T-helper 17 cell (primary cell): ENCODE data around the gene PCSK4. TPM values are rescaled to one million over a fixed set of nuclear protein-coding genes. Genes with fewer than 3 reads are reported as not detected.
"Not testable (repeated sequence)": the region's sequence is repeated elsewhere in the genome, so short reads cannot be mapped to it uniquely, and the experiment has no call there.

Experiments used
- ATAC-seq: fragments of 150-1000 bp; cut with Tn5 transposase; 2 replicates; pipeline ENCODE4 v1.10.0; 2021; ENCODE audit warnings: mild to moderate bottlenecking, moderate library complexity
- DNase-seq, 3 donors: peaks; one replicate each; pipeline versions ENCODE4 v3.0.0 to v3.0.0-alpha.2; 2020 to 2021
- H3K9me3 ChIP-seq: one replicate; pipeline ENCODE4 v1.7.0; 2013; ENCODE audit warnings: low read length, mild to moderate bottlenecking; ENCODE audit not compliant: control insufficient read depth, poor library complexity, severe bottlenecking
- H3K27ac Mint-ChIP-seq: one replicate; pipeline ENCODE4 v1.8.0; 2022; ENCODE audit warnings: mild to moderate bottlenecking, moderate library complexity, mixed read lengths
- H3K27me3 Mint-ChIP-seq: one replicate; pipeline ENCODE4 v1.8.0; 2022; ENCODE audit warnings: mixed read lengths
- H3K36me3 Mint-ChIP-seq: one replicate; pipeline ENCODE4 v1.8.0; 2022; ENCODE audit warnings: low read depth, mixed read lengths
- H3K4me1 Mint-ChIP-seq: one replicate; pipeline ENCODE4 v1.8.0; 2022; ENCODE audit warnings: mild to moderate bottlenecking, mixed read lengths
- H3K4me3 Mint-ChIP-seq: one replicate; pipeline ENCODE4 v1.8.0; 2022; ENCODE audit warnings: mild to moderate bottlenecking, moderate library complexity, mixed read lengths
- total RNA-seq, 4 donors: library from RNA in 2 of 4; stranded (reverse) in 2 of 4; gene quantifications; one replicate each; pipeline ENCODE4 v1.2.3 and lab custom pipeline; 2022 to 2026

The PCSK4 gene
- total RNA-seq, result 1 to 10 TPM; 3.3 to 4.5 TPM
- total RNA-seq (lab: John Stamatoyannopoulos, UW), result 1.7 to 2.1 reads per million in 2 donors

DNA sequence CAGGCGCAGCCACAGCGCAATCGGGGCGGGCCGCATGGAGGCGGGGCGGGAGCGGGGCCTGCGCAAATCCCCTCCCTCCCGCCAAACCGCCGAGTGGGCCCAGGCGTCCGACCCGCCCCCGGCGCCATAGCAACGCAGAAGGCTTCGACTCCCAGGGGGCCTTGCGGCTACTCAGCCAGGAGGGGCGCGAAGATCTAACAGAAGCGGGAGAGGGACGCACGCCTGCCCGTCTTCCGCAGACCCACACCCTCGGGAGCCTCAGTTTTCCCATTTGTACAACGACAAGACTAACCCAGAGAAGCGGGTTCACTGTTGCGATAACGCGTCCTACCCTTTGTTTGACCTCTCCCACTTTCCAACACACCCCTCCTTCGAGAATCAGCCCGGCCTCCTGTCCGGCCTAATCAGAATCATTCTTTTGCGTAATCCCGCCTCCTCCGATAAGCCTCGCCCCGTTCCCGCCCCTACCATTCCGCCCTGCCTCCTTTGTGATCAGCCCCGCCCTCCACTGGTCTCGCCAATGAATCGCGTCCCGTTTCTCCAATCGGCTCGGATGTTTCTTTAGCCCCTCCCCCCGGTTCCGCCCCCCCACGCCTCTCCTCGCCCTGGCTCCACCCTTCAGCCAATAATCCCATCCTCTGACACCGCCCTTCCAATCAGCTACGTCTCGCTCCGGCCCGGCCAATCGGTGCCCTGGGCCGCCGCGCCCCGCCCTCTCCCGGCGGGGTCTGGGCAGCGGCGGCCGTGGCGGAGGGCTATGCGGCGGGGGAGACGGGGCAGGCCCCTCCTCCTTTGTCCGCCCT is at the start of gene PCSK4:
Gene PCSK4 (minus strand): TSS at position 40 of the 803 bp plus-strand sequence. CDS start 4 bp downstream, at position 36.
- ATAC-seq, result peak; percentile 88
- peak within 1 kb of the TSS; percentile 67 for H3K27ac Mint-ChIP-seq
- DNase-seq, result peak; percentile 89 to 98 (median 92)
- no peaks in the 10 kb centered on the region for H3K36me3 Mint-ChIP-seq
- H3K9me3 ChIP-seq, result no peaks in the 10 kb centered on the region
- no peaks in the 10 kb centered on the region for H3K27me3 Mint-ChIP-seq
- peak within 1 kb of the TSS; percentile 93 for H3K4me3 Mint-ChIP-seq
- H3K4me1 Mint-ChIP-seq, result peaks cover 11% of the 10 kb centered on the region

DNA sequence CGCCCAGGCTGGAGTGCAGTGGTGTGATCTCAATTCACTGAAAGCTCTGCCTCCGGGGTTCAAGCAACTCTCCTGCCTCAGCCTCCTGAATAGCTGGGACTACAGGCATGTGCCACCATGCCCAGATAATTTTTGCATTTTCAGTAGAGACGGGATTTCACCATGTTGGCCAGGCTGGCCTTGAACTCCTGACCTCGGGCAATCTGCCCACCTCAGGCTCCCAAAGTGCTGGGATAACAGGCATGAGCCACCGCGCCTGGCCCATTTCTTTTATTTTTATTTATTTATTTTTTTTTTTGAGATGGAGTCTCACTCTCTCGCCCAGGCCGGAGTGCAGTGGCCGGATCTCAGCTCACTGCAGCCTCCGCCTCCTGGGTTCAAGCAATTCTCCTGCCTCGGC is 49.6 kb upstream of the PCSK4 start:
- not testable (repeated sequence) for DNase-seq, H3K4me3 Mint-ChIP-seq, H3K9me3 ChIP-seq, H3K36me3 Mint-ChIP-seq, H3K4me1 Mint-ChIP-seq, ATAC-seq, H3K27ac Mint-ChIP-seq
- H3K27me3 Mint-ChIP-seq, result peaks cover 30% of the 10 kb centered on the region

DNA sequence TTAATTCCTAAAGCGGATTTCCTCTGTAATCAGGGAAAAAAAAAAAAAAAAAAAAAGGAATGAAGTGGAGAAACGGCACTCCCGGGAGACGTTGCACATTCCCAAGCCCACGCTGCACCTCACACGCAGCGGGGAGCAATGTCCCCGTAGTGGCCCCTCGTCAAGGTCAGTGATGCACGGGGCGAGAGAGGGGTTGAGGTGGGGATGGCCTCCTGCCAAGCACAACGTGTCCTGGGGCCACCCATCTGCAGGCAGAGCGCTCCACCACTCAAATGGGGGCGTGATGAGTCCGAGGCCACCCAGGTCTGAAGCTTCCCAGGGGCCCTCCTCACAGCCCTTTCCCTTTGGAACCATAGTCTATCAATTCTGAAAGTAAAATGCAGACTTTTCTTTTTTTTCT is 48.8 kb upstream of the PCSK4 start:
- Mint-ChIP-seq H3K36me3 (no peaks in the 10 kb centered on the region), H3K27me3 (peaks cover 30% of the 10 kb centered on the region), H3K4me1 (no peaks in the 10 kb centered on the region), H3K4me3 (no peak overlapping the region), H3K27ac (no peak overlapping the region)
- ATAC-seq (no peak), DNase-seq (no peak)
- H3K9me3 ChIP-seq, result no peaks in the 10 kb centered on the region

DNA sequence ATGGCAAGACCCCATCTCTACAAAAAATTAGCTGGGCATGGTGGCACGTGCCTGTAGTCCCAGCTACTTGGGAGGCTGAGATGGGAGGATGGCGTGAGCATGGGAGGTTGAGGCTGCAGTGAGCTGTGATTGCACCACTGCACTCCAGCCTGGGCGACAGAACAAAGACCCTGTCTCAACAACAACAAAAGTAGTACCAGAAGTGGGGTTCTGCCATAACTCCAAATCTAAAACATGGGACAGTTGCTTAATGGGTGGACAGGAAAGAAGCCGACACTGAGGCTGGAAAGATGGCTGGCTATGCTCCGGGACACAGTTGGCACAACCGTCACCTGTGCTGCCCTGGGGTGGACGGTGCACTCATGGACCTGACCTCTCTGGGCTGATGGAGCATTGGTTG is 45.5 kb upstream of the PCSK4 start:
- peaks cover 21% of the 10 kb centered on the region for H3K27me3 Mint-ChIP-seq
- ATAC-seq, H3K4me3 Mint-ChIP-seq, H3K4me1 Mint-ChIP-seq, H3K9me3 ChIP-seq, H3K27ac Mint-ChIP-seq, DNase-seq, H3K36me3 Mint-ChIP-seq: not testable (repeated sequence)

DNA sequence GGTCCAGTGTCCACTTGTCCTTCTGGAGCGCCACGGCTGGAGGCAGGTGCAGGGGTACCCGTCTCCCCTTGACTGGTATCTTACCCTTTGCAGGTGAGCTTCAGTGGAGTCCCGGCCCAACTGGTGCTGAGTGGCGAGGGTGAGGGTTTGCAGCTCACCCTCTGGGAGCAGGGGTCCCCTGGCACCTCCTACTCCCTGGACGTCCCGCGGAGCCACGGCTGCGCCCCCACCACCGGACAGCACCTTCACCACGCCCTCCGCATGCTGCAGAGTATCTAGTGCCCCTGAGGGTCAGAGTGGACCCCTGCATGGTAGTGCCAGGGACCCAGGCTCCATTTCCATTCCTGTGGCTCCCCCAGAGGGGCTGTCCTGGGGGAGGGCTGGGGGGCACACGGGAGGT is 44.8 kb upstream of the PCSK4 start:
- no peaks in the 10 kb centered on the region for H3K36me3 Mint-ChIP-seq
- no peak for DNase-seq
- no peak overlapping the region for H3K4me3 Mint-ChIP-seq
- H3K9me3 ChIP-seq, result no peaks in the 10 kb centered on the region
- H3K27ac Mint-ChIP-seq, result no peak overlapping the region
- H3K27me3 Mint-ChIP-seq, result peaks cover 17% of the 10 kb centered on the region
- ATAC-seq, result no peak
- no peaks in the 10 kb centered on the region for H3K4me1 Mint-ChIP-seq

DNA sequence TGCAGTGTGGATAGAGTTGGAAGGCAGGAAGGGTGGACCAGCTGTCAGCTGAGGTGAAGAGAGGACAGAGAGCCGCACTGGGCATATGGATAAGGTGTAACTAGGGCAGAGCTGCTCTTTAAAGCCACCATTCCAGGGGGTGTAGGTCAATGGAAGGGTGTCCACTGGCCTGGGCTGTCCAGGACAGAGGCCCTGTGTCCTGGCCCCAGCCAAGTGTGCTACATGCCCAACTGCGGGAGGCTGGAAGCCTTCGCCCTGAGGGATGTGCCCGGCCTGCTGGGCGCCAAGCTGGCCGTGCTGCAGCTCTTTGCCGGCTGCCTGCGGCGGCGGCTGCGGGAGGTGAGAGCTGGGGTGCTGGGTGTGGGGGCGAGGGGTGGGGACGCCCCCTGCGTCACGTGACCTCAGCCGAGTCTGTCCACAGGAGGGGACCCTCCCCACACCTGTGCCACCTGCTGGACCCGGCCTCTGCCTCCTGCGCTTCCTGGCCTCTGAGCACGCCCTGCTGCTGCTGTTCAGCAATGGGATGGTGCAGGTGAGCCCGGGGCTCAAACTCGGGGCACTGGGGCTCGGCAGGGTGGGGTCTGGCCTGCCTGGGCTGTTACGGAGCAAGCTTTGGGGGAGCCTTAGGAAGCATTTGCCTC is 43.5 kb upstream of the PCSK4 start:
- ATAC-seq (no peak), DNase-seq (no peak)
- Mint-ChIP-seq H3K4me1 (no peaks in the 10 kb centered on the region), H3K27me3 (peaks cover 20% of the 10 kb centered on the region), H3K27ac (no peak overlapping the region), H3K4me3 (no peak overlapping the region), H3K36me3 (no peaks in the 10 kb centered on the region)
- H3K9me3 ChIP-seq, result no peaks in the 10 kb centered on the region

DNA sequence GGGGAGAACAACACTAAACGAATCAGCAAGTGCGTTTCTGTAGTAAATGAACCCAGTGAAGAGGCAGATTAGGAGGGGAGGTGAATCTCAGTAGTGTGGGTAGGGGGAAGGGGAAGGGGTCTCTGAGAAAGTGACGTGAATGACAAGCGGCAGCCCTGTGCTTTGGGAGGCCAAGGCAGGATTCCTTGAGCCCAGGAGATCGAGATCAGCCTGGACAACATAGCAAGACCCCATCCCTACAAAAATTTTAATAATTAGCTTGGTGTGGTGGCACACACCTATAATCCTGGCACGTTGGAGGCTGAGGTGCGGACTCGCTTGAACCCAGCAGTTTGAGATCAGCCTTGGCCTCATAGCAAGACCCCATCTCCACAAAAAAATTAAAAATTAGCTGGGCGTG is 41.9 kb upstream of the PCSK4 start:
- no peak for DNase-seq
- Mint-ChIP-seq H3K4me3 (no peak overlapping the region), H3K27me3 (peaks cover 26% of the 10 kb centered on the region), H3K4me1 (no peaks in the 10 kb centered on the region), H3K27ac (no peak overlapping the region), H3K36me3 (no peaks in the 10 kb centered on the region)
- H3K9me3 ChIP-seq, result no peaks in the 10 kb centered on the region
- ATAC-seq, result no peak

DNA sequence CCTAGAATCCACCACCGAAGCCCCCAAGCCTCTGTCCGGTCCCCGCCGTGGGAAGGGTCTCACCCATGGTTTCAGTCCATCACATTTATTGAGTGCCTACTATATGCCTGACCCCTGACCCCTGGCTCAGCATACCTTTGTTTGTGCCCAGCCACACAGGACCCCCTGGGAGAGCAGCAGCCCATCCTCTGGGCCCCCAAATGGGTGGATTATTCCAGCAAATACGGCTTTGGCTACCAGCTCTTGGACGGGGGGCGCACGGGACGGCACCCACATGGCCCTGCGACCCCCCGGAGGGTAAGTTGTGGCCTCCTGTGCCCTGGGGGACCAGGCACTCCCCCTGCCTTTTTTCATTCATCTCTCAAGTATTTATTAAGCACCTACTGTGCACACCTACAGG is 41.4 kb upstream of the PCSK4 start:
- Mint-ChIP-seq H3K27me3 (peaks cover 29% of the 10 kb centered on the region), H3K4me1 (no peaks in the 10 kb centered on the region), H3K36me3 (no peaks in the 10 kb centered on the region), H3K4me3 (no peak overlapping the region), H3K27ac (no peak overlapping the region)
- no peak for DNase-seq
- ATAC-seq, result no peak
- no peaks in the 10 kb centered on the region for H3K9me3 ChIP-seq

DNA sequence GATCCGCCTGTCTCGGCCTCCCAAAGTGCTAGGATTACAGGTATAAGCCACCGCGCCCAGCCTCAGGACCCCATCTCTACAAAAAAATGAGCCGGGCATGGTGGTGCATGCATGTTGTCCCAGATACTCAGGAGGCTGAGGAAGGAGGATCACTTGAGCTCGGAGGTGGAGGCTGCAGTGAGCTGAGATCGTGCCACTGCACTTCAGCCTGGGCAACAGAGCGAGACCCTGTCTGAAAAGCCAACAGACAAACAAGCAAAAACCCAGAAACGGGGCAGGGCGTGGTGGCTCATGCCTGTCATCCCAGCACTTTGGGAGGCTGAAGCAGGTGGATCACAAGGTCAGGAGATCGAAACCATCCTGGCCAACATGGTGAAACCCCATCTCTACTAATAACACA is 40.7 kb upstream of the PCSK4 start:
- not testable (repeated sequence) for H3K27ac Mint-ChIP-seq, H3K4me3 Mint-ChIP-seq, H3K4me1 Mint-ChIP-seq, H3K36me3 Mint-ChIP-seq, ATAC-seq, DNase-seq, H3K9me3 ChIP-seq
- peaks cover 36% of the 10 kb centered on the region for H3K27me3 Mint-ChIP-seq

DNA sequence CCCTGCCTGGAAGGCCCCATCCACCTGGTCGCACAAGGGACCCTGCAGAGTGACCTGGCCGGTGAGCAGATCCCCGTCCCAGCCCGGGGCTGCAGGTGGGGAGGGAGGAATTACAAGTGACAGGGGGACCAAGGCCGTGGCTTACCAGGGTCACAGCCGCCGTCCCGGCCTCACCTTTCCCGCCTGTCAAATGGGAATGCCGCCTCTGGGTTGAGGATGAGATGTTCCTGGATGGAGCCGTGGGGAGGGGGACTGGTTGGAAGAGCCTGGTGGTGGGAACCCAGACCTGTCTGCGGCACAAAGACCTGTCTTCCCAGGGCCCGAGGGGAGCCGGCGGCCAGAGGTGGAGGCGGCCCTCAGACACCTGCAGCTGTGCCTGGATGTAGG is 39.3 kb upstream of the PCSK4 start:
- DNase-seq, result no peak
- Mint-ChIP-seq H3K36me3 (peaks cover 7% of the 10 kb centered on the region), H3K27ac (no peak overlapping the region), H3K4me3 (no peak overlapping the region), H3K4me1 (peaks cover 7% of the 10 kb centered on the region), H3K27me3 (peaks cover 39% of the 10 kb centered on the region)
- no peak for ATAC-seq
- no peaks in the 10 kb centered on the region for H3K9me3 ChIP-seq

DNA sequence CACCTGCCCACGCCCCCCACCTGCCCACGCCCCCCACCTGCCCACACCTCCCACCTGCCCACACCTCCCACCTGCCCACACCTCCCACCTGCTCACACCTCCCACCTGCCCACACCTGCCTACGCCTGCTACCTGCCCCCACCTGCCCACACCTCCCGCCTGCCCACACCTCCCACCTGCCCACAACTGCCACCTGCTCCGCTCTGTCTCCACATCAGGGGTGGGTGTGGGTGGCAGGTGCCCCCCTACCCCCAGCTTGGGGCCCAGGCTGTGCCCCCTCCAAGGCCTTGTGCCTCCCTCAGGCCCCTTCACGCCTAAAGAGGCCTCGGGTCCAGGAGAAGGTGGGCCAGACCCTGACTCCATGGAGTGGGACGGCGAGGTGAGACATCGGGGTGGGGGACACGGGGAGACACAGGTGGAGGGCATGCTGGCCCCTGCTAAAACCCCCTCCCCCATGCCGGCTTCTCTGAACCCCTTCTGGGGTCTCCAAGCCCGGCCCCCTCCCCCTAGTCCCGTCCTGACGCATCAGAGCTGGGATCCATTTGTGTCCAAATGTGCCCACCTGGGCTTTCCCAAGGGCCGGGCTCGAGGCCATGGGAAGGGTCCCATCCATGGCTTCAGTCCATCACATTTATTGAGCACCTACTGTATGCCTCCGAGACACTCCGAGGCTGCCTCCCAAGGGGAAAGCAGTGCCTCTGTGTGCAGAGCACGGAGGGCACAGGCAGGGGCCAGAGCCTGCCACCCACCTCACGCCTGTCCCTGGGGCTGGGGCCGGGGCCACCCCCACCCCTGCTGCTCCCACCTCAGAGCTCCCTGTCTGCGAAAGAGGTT is 38.7 kb upstream of the PCSK4 start:
- Mint-ChIP-seq H3K4me3 (no peak overlapping the region), H3K27ac (no peak overlapping the region), H3K4me1 (peaks cover 9% of the 10 kb centered on the region), H3K27me3 (peaks cover 41% of the 10 kb centered on the region), H3K36me3 (peaks cover 8% of the 10 kb centered on the region)
- no peaks in the 10 kb centered on the region for H3K9me3 ChIP-seq
- no peak for DNase-seq
- ATAC-seq, result no peak

DNA sequence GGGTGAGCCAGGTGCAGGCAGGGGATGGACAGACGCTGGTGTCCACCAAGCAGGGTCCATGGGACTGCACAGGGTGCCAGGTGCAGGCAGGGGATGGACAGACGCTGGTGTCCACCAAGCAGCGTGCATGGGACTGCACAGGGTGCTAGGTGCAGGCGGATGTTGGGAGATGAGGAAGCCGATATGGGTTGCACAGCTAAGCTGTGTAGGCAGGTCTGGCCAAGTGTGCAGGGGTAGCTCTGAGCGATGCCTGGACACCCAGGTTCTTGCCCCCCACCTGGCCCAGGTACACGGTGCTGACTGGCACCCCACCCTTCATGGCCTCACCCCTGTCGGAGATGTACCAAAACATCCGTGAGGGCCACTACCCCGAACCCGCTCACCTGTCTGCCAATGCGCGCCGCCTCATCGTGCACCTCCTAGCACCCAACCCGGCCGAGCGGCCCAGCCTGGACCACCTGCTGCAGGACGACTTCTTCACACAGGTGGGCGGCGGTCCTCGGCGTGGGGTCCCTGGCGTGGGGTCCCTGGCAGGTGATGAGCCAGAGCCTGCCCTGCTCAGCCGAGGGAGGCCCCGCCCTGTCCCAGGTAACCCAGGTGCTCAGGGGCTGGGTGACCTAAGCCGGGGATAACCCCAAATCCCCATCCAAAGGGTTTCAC is 37.6 kb upstream of the PCSK4 start:
- ATAC-seq (no peak), DNase-seq (no peak)
- peaks cover 9% of the 10 kb centered on the region for H3K4me1 Mint-ChIP-seq
- H3K9me3 ChIP-seq, result no peaks in the 10 kb centered on the region
- H3K36me3 Mint-ChIP-seq, result peaks cover 8% of the 10 kb centered on the region
- no peak overlapping the region for H3K4me3 Mint-ChIP-seq
- no peak overlapping the region for H3K27ac Mint-ChIP-seq
- peaks cover 41% of the 10 kb centered on the region for H3K27me3 Mint-ChIP-seq
